SK-N-SH (cell line): Measurements from ENCODE around the gene CACNA2D1. TPM values are rescaled to one million over a fixed set of nuclear protein-coding genes. Genes with fewer than 3 reads are reported as not detected.
"Not testable (repeated sequence)": the region's sequence is repeated elsewhere in the genome, so short reads cannot be mapped to it uniquely, and the experiment has no call there.

Experiments
- CTCF ChIA-PET: fragments of 300-600, 350-600 bp; formaldehyde crosslinking; extraction: SDS; loops from one replicate; lab custom pipeline; 2021; lab: Yijun Ruan, JAX
- POLR2A ChIA-PET: fragments of 350-600 bp; sonication (Branson Sonifier 250); formaldehyde crosslinking; extraction: SDS; loops from one replicate; lab custom pipeline; 2020; ENCODE audit warnings: antibody characterized with exemption, inconsistent platforms; lab: Yijun Ruan, JAX
- DNase-seq: peaks from one replicate; pipeline ENCODE4 v3.0.0; 2012
- H2AFZ ChIP-seq: fragments of 200-600 bp; sonication (generic); 2 replicates; pipeline ENCODE4 v1.8.1; 2016; ENCODE audit warnings: antibody characterized with exemption, mild to moderate bottlenecking, low read depth
- H3F3A ChIP-seq: fragments of 200-600 bp; sonication (generic); replicated peaks from 2 replicates; pipeline ENCODE3; 2016; ENCODE audit warnings: antibody characterized with exemption, mild to moderate bottlenecking; ENCODE audit not compliant: insufficient read depth
- H3K27ac ChIP-seq, 2 experiments: fragments of 200-500 bp in 1 of 2; fragments of 200-600 bp in 1 of 2; sonication (Bioruptor generic) in 1 of 2; sonication (generic), shearing (Covaris generic) in 1 of 2; 2 replicates each; pipeline versions ENCODE4 v1.5.1 to v1.6.1; 2014 to 2016; ENCODE audit warnings: low read depth in 2 of 2, inconsistent platforms in 1 of 2, low read length in 1 of 2, mild to moderate bottlenecking in 1 of 2, mixed read lengths in 1 of 2
- H3K27me3 ChIP-seq: fragments of 200-600 bp; sonication (generic), shearing (Covaris generic); 2 replicates; pipeline ENCODE4 v1.6.1; 2016; ENCODE audit warnings: mixed run types; ENCODE audit not compliant: insufficient read depth
- H3K36me3 ChIP-seq, 2 experiments: fragments of 200-500 bp in 1 of 2; fragments of 200-600 bp in 1 of 2; sonication (Bioruptor generic) in 1 of 2; sonication (generic) in 1 of 2; replicated peaks in 1 of 2; 2 replicates each; pipeline versions ENCODE3 to v1.5.1; 2014 to 2016; ENCODE audit warnings: low read length in 1 of 2, mild to moderate bottlenecking in 1 of 2; ENCODE audit not compliant: insufficient read depth in 2 of 2, control insufficient read depth in 1 of 2
- H3K4me1 ChIP-seq, 2 experiments: fragments of 200-500 bp in 1 of 2; fragments of 200-600 bp in 1 of 2; sonication (Bioruptor generic) in 1 of 2; sonication (generic), shearing (Covaris generic) in 1 of 2; 2 replicates each; pipeline versions ENCODE4 v1.5.1 to v1.6.1; 2014 to 2016; ENCODE audit warnings: low read depth in 1 of 2, low read length in 1 of 2, mixed run types in 1 of 2; ENCODE audit not compliant: insufficient read depth in 2 of 2, control insufficient read depth in 1 of 2
- H3K4me2 ChIP-seq: fragments of 200-600 bp; sonication (generic), shearing (Covaris generic); 2 replicates; pipeline ENCODE4 v1.6.1; 2017; ENCODE audit warnings: mixed run types
- H3K4me3 ChIP-seq, 2 experiments: fragments of 200-500 bp in 1 of 2; fragments of 200-600 bp in 1 of 2; sonication (Bioruptor generic) in 1 of 2; sonication (generic), shearing (Covaris generic) in 1 of 2; 2 replicates each; pipeline versions ENCODE4 v1.5.1 to v1.8.1; 2014 to 2016; ENCODE audit warnings: low read depth in 2 of 2, inconsistent platforms in 1 of 2, low read length in 1 of 2, mild to moderate bottlenecking in 1 of 2, mixed read lengths in 1 of 2, moderate library complexity in 1 of 2
- H3K79me2 ChIP-seq: fragments of 200-600 bp; sonication (generic); 2 replicates; pipeline ENCODE4 v1.8.1; 2017; ENCODE audit warnings: mild to moderate bottlenecking; ENCODE audit not compliant: insufficient read depth
- H3K9ac ChIP-seq: fragments of 200-600 bp; sonication (generic); 2 replicates; pipeline ENCODE4 v1.6.1; 2017; ENCODE audit warnings: mixed run types
- H3K9me2 ChIP-seq: fragments of 200-600 bp; sonication (generic); 2 replicates; pipeline ENCODE4 v1.6.1; 2017; ENCODE audit warnings: mixed run types
- H3K9me3 ChIP-seq: fragments of 200-600 bp; sonication (generic); 2 replicates; pipeline ENCODE4 v1.6.1; 2017; ENCODE audit warnings: mixed run types, mild to moderate bottlenecking, moderate library complexity
- H4K20me1 ChIP-seq: fragments of 200-600 bp; sonication (generic); 2 replicates; pipeline ENCODE4 v1.6.1; 2017; ENCODE audit warnings: mild to moderate bottlenecking, mixed run types; ENCODE audit not compliant: insufficient read depth
- FOSL2 ChIP-seq: IDR thresholded peaks from 2 replicates; pipeline ENCODE4 v1.4.0; 2012; ENCODE audit warnings: low read depth, mild to moderate bottlenecking, moderate library complexity, borderline replicate concordance
- FOXJ3 ChIP-seq: sonication (generic); formaldehyde crosslinking; IDR thresholded peaks from 2 replicates; pipeline ENCODE4 v1.5.1; 2020; ENCODE audit warnings: mild to moderate bottlenecking, missing genetic modification reagents
- JUND ChIP-seq: IDR thresholded peaks from 2 replicates; pipeline ENCODE4 v1.4.0; 2012
- NFIC ChIP-seq: IDR thresholded peaks from 2 replicates; pipeline ENCODE4 v1.4.0; 2012; ENCODE audit warnings: borderline replicate concordance
- PBX3 ChIP-seq: IDR thresholded peaks from 2 replicates; pipeline ENCODE4; 2012
- RXRA ChIP-seq: IDR thresholded peaks from 2 replicates; pipeline ENCODE4 v1.4.0; 2012; ENCODE audit warnings: low read depth, mild to moderate bottlenecking, borderline replicate concordance
- SIN3A ChIP-seq: IDR thresholded peaks from 2 replicates; pipeline ENCODE4 v1.6.1; 2012; ENCODE audit warnings: low read depth, mild to moderate bottlenecking, low read length, moderate library complexity, borderline replicate concordance
- SMC3 ChIP-seq: IDR thresholded peaks from 2 replicates; pipeline ENCODE4 v1.6.1; 2012; ENCODE audit warnings: low read depth, low read length, improper control_type of control experiment
- TCF12 ChIP-seq: IDR thresholded peaks from 2 replicates; pipeline ENCODE4 v1.4.0; 2012
- WGBS: methylation state at CpG from one replicate; pipeline ENCODE4 v1.1.6; 2017; ENCODE audit warnings: low lambda C conversion rate; 5-methylcytosine and 5-hydroxymethylcytosine counted together
- polyA plus RNA-seq, 3 experiments: library from polyadenylated mRNA; depleted of rRNA; stranded (reverse); fragments of >200 nt; gene quantifications; 2 replicates each; pipeline ENCODE4 v1.2.3, GENCODE V29; 2012

Gene CACNA2D1
- polyA plus RNA-seq, 1 of the 3 experiments (the other 2 are of a cell fraction) = 3.4 TPM

DNA sequence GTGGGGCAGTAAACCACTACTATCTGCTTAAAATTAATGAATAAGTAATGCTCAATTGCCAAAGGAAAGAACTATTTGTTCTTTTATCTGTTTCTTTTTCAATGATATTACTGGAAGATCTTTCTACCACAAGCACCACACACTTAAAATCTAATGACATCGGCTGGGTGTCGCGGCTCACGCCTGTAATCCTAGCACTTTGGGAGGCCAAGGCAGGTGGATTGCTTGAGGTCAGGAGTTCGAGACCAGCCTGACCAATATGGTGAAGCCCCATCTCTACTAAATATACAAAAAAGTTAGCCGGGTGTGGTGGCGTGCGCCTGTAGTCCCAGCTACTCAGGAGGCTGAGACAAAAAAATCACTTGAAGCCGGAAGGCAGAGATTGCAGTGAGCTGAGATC lies 10.8 kb downstream of the CACNA2D1 start:
- POLR2A ChIA-PET, H2AFZ ChIP-seq, CTCF ChIA-PET, H3K9me3 ChIP-seq, H3K27ac ChIP-seq, H3K9me2 ChIP-seq, H3K9ac ChIP-seq, H3K4me2 ChIP-seq, H3K36me3 ChIP-seq, H4K20me1 ChIP-seq, H3K27me3 ChIP-seq, H3K4me3 ChIP-seq, DNase-seq: not testable (repeated sequence)
- peaks cover under 1 to 18% of the 10 kb centered on the region in 2 experiments; a peak in 2 of 4 replicates for H3K4me1 ChIP-seq
- peaks cover 14% of the 10 kb centered on the region for H3K79me2 ChIP-seq
- H3F3A ChIP-seq = peaks cover 13% of the 10 kb centered on the region
- WGBS = 96% methylated on average over 9 of the region's 9 CpGs

DNA sequence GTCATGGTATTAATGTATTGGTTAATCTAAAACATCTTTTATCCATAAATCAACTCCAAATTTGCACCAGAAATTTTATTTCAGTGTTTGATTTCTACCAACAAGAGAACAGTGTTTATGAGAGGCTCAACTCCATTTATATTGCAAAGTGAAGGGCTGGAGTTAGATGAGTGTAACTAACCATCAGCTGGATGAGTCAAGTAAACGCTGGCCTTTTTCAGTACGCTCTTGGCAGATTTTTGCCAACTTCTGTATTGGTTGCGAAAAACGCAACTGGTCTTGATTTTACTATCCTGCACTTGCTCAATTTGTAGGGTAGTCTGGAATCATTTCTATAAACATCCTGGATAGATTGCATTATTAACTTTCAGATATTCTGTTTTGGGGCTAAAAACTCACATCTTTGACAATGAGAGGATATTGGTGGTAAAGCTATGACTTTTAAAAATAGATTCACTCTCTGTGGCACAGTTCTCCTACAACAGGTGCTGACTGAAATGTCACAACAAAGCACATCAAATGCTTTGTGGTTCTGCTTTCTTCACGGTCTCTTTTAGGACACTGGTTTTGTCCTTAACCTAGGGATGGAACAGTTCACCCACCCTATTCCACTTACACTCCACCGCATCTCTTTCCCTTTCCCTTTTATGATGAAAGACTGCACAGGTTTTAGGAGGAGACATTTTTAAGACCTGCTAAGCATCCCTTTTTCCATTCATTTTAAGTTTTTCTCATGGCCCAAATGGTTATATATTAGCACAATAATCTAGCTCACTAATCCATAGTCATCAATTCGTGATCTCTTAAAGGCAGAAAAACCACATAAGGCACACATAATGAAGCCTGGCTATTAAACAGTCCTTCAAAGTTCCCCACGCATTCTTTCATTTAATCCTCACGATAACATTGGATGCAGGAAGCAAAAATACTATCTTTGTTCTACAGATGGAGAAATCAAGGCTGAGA lies 12.8 kb downstream of the CACNA2D1 start:
- CTCF ChIA-PET = interaction anchor here (0.6 to 1.9 kb wide), 4 partner anchors 9 to 369 kb away, joined by 3 to 4 read pairs (median 4); no protein-coding TSS in a partner anchor
- Histone ChIP-seq H3K9me3 (no peaks in the 10 kb centered on the region), H2AFZ (no peak overlapping the region), H3K79me2 (peaks cover 7% of the 10 kb centered on the region), H3F3A (peaks cover 17% of the 10 kb centered on the region), H3K4me2 (no peak overlapping the region), H3K9ac (no peak overlapping the region), H3K36me3 (no peaks in the 10 kb centered on the region), H3K27ac (peak overlapping the region in 1 of 2 experiments; percentile 34; a peak in 2 of 4 replicates), H4K20me1 (no peaks in the 10 kb centered on the region), H3K4me1 (peaks cover 3 to 11% of the 10 kb centered on the region in 2 experiments; a peak in 2 of 4 replicates), H3K9me2 (no peaks in the 10 kb centered on the region), H3K27me3 (no peaks in the 10 kb centered on the region), H3K4me3 (no peak overlapping the region)
- POLR2A ChIA-PET = interaction anchor here (0.6 kb wide), 1 partner anchor 380 kb away, joined by 3 read pairs; no protein-coding TSS in a partner anchor
- no peak for TF ChIP-seq FOXJ3 (CRISPR knock-in tag)
- TF ChIP-seq NFIC = 0 out of 2 replicates have a peak, but pooled peaks have one; percentile 5
- no peak for TF ChIP-seq RXRA
- TF ChIP-seq PBX3 = peak; percentile 23; the same call in 1 of the 2 replicates
- TF ChIP-seq TCF12 = peak; percentile 61
- TF ChIP-seq SIN3A = no peak
- DNase-seq = no peak
- WGBS = 65% methylated on average over 9 of the region's 9 CpGs

DNA sequence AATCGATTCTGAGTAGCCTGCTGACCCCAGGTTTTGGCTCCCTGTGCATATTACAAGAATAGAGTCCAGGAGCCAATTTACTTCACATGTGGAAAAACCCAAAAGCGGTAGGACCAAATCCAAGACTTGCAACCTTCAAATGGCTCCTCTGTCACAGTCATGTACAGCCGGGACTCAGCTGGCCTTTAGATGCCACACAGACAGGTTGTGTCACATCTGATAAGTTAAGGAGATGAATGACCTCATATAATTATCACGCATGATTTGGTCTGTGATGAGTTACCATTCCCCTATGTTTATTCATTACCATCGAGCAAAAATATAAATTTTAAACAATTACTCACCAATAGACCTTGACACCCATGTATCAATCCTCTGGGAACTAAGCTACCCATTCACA lies 14.2 kb downstream of the CACNA2D1 start:
- Histone ChIP-seq H3K79me2 (peaks cover 7% of the 10 kb centered on the region; the same call in 1 of the 2 replicates), H3F3A (peaks cover 17% of the 10 kb centered on the region), H3K9ac (no peak overlapping the region), H3K27ac (peak overlapping the region in 1 of 2 experiments; percentile 23; a peak in 1 of 4 replicates), H4K20me1 (no peaks in the 10 kb centered on the region), H3K4me1 (peaks cover 3 to 11% of the 10 kb centered on the region in 2 experiments; a peak in 2 of 4 replicates), H3K36me3 (no peaks in the 10 kb centered on the region), H3K4me3 (no peak overlapping the region), H3K9me2 (no peaks in the 10 kb centered on the region), H2AFZ (no peak overlapping the region), H3K4me2 (no peak overlapping the region), H3K27me3 (no peaks in the 10 kb centered on the region), H3K9me3 (no peaks in the 10 kb centered on the region)
- no peak for DNase-seq
- ChIA-PET POLR2A (no interaction called here), CTCF (interaction anchor here (0.6 kb wide), 1 partner anchor 1449 kb away, joined by 3 read pairs; no protein-coding TSS in a partner anchor)
- TF ChIP-seq SMC3 = no peak
- no peak for TF ChIP-seq FOSL2
- TF ChIP-seq JUND = 0 out of 2 replicates have a peak, but pooled peaks have one; percentile 14
- WGBS = 59% methylated on average over 5 of the region's 5 CpGs
